Measurements from ENCODE around the gene NKX1-1.

DNA sequence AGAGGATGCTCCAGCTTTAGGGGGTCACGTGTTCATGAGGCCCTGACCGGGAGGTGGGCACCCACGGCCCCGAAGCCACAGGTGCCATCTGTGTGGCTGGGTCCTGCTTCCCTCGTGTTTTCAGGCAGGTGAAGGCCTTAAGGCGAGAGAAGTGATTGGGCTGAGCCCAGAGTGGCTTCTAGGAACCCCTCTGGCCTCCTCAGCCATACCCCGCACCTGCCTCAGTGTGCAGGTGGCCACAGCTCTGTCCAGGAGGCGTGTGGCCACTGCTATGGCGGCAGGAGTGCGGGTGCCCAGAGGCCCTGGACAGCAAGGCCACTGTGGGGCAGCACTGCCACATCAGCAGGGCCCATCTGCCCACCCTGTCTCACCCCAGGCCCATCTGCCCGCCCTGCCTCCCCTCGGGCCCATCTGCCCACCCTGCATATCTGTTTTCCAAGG, 25.0 kb downstream of the NKX1-1 start:
- TF ChIP-seq, protein P1, sequence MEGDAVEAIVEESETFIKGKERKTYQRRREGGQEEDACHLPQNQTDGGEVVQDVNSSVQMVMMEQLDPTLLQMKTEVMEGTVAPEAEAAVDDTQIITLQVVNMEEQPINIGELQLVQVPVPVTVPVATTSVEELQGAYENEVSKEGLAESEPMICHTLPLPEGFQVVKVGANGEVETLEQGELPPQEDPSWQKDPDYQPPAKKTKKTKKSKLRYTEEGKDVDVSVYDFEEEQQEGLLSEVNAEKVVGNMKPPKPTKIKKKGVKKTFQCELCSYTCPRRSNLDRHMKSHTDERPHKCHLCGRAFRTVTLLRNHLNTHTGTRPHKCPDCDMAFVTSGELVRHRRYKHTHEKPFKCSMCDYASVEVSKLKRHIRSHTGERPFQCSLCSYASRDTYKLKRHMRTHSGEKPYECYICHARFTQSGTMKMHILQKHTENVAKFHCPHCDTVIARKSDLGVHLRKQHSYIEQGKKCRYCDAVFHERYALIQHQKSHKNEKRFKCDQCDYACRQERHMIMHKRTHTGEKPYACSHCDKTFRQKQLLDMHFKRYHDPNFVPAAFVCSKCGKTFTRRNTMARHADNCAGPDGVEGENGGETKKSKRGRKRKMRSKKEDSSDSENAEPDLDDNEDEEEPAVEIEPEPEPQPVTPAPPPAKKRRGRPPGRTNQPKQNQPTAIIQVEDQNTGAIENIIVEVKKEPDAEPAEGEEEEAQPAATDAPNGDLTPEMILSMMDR (IDR thresholded peaks at IDR 0.05), result no peak
- TF ChIP-seq EZH2 (IDR thresholded peaks at IDR 0.05) (no peak), EZH2phosphoT487 (IDR thresholded peaks at IDR 0.05) (no peak)

Data from neural progenitor cell (in vitro differentiated cells).